GM23338 (cell line): ENCODE measurements around the gene GLS. TPM values are rescaled to one million over a fixed set of nuclear protein-coding genes. Genes with fewer than 3 reads are reported as not detected.

Experiments
- ATAC-seq: fragments of 200-7000 bp; cut with Tn5 transposase; 3 replicates; pipeline ENCODE4 v1.9.1; 2020
- DNase-seq: peaks from one replicate; pipeline ENCODE4 v3.0.0-alpha.2; 2015; ENCODE audit warnings: low spot score
- H2AFZ ChIP-seq: fragments of 200-600 bp; sonication (generic); 2 replicates; pipeline ENCODE4 v1.8.0; 2016; ENCODE audit warnings: antibody characterized with exemption, mild to moderate bottlenecking, moderate library complexity
- H3F3A ChIP-seq: fragments of 200-600 bp; sonication (generic); replicated peaks from 2 replicates; pipeline ENCODE4 v1.8.0; 2017; ENCODE audit warnings: antibody characterized with exemption, mixed run types, low read depth
- H3K27ac ChIP-seq: fragments of 200-600 bp; sonication (generic); 2 replicates; pipeline ENCODE4 v1.6.1; 2016; ENCODE audit warnings: low read depth
- H3K27me3 ChIP-seq: fragments of 200-600 bp; sonication (generic); 2 replicates; pipeline ENCODE4 v1.8.0; 2016; ENCODE audit warnings: mild to moderate bottlenecking, mixed run types, moderate library complexity; ENCODE audit not compliant: insufficient read depth
- H3K36me3 ChIP-seq: fragments of 200-600 bp; sonication (generic); 2 replicates; pipeline ENCODE4 v1.8.0; 2016; ENCODE audit warnings: mild to moderate bottlenecking; ENCODE audit not compliant: insufficient read depth
- H3K4me1 ChIP-seq: fragments of 200-600 bp; sonication (generic); 2 replicates; pipeline ENCODE4 v1.8.0; 2016; ENCODE audit warnings: mild to moderate bottlenecking, moderate library complexity; ENCODE audit not compliant: insufficient read depth
- H3K4me2 ChIP-seq: fragments of 200-600 bp; sonication (generic); 2 replicates; pipeline ENCODE4 v1.7.1; 2017; ENCODE audit warnings: mixed run types
- H3K4me3 ChIP-seq: fragments of 200-600 bp; sonication (generic); 2 replicates; pipeline ENCODE4 v1.6.1; 2016; ENCODE audit warnings: mixed run types
- H3K79me2 ChIP-seq: fragments of 200-600 bp; sonication (generic); replicated peaks from 2 replicates; pipeline ENCODE4 v1.8.0; 2017; ENCODE audit warnings: mild to moderate bottlenecking; ENCODE audit not compliant: insufficient read depth
- H3K9me2 ChIP-seq: fragments of 200-600 bp; sonication (generic); 2 replicates; pipeline ENCODE4 v1.8.0; 2017; ENCODE audit not compliant: insufficient read depth
- H4K20me1 ChIP-seq: fragments of 200-600 bp; sonication (generic); replicated peaks from 2 replicates; pipeline ENCODE4 v1.8.0; 2017; ENCODE audit warnings: mild to moderate bottlenecking; ENCODE audit not compliant: insufficient read depth
- H3K27ac Mint-ChIP-seq: 2 replicates; pipeline ENCODE4 v1.8.0; 2020; ENCODE audit warnings: inconsistent platforms, mild to moderate bottlenecking, moderate library complexity, mixed read lengths
- H3K27me3 Mint-ChIP-seq: 3 replicates; pipeline ENCODE4 v1.8.0; 2022; ENCODE audit warnings: low read depth, mild to moderate bottlenecking, moderate library complexity, mixed read lengths, inconsistent platforms; ENCODE audit not compliant: insufficient read depth, poor library complexity
- H3K36me3 Mint-ChIP-seq: 3 replicates; pipeline ENCODE4 v1.8.0; 2021; ENCODE audit warnings: low read depth, mild to moderate bottlenecking, inconsistent platforms, moderate library complexity, mixed read lengths
- H3K4me1 Mint-ChIP-seq: 3 replicates; pipeline ENCODE4 v1.8.0; 2020; ENCODE audit warnings: mild to moderate bottlenecking, inconsistent platforms, mixed read lengths
- H3K4me3 Mint-ChIP-seq: 3 replicates; pipeline ENCODE4 v1.8.0; 2021; ENCODE audit warnings: moderate library complexity, mild to moderate bottlenecking, inconsistent platforms, mixed read lengths
- H3K9me3 Mint-ChIP-seq: 3 replicates; pipeline ENCODE4 v1.8.0; 2020; ENCODE audit warnings: moderate library complexity, mild to moderate bottlenecking, inconsistent platforms, mixed read lengths
- CREB1 ChIP-seq: fragments of 250-450 bp; sonication (Bioruptor Pico); IDR thresholded peaks from 2 replicates; pipeline ENCODE4 v1.5.0; 2020; ENCODE audit warnings: low read depth, mild to moderate bottlenecking, moderate library complexity
- CTCF ChIP-seq, 2 experiments: fragments of 200-600 bp in 1 of 2; sonication (generic) in 1 of 2; conservative IDR thresholded peaks; 2 replicates each; pipeline versions ENCODE4 v1.5.1 to v1.6.1; 2016 to 2017; ENCODE audit warnings: antibody characterized with exemption in 2 of 2, low read depth in 2 of 2, mild to moderate bottlenecking in 2 of 2, moderate library complexity in 1 of 2
- ETS1 ChIP-seq: IDR thresholded peaks from 2 replicates; pipeline ENCODE4 v1.6.1; 2016; ENCODE audit warnings: antibody characterized with exemption
- EZH2 ChIP-seq: fragments of 200-600 bp; sonication (generic); IDR thresholded peaks from one replicate; pipeline ENCODE4 v1.8.0; 2017; ENCODE audit warnings: antibody characterized with exemption, mild to moderate bottlenecking, low read depth; ENCODE audit not compliant: unreplicated experiment
- EZH2phosphoT487 ChIP-seq: fragments of 200-600 bp; sonication (generic); IDR thresholded peaks from one replicate; pipeline ENCODE4 v1.8.1; 2018; ENCODE audit warnings: antibody characterized with exemption; ENCODE audit not compliant: unreplicated experiment
- JUNB ChIP-seq: IDR thresholded peaks from one replicate; pipeline ENCODE4 v1.6.1; 2016; ENCODE audit warnings: antibody characterized with exemption; ENCODE audit not compliant: unreplicated experiment
- NANOG ChIP-seq: IDR thresholded peaks from 2 replicates; pipeline ENCODE4 v1.6.1; 2016; ENCODE audit warnings: antibody characterized with exemption, borderline replicate concordance
- POLR2AphosphoS5 ChIP-seq: IDR thresholded peaks from 2 replicates; pipeline ENCODE4 v1.6.1; 2016; ENCODE audit warnings: antibody characterized with exemption, low read depth
- REST ChIP-seq: IDR thresholded peaks from one replicate; pipeline ENCODE4 v1.6.1; 2018; ENCODE audit warnings: antibody characterized with exemption; ENCODE audit not compliant: unreplicated experiment
- STAT1 ChIP-seq: IDR thresholded peaks from one replicate; pipeline ENCODE4 v1.6.1; 2016; ENCODE audit warnings: antibody characterized with exemption; ENCODE audit not compliant: unreplicated experiment
- ZNF114 ChIP-seq: fragments of 250-450 bp; sonication (Bioruptor Pico); IDR thresholded peaks from 2 replicates; pipeline ENCODE4 v1.5.0; 2020; ENCODE audit warnings: mild to moderate bottlenecking, moderate library complexity
- ZNF331 ChIP-seq: fragments of 250-450 bp; sonication (Bioruptor Pico); IDR thresholded peaks from 2 replicates; pipeline ENCODE4 v1.5.0; 2020; ENCODE audit warnings: low read depth, mild to moderate bottlenecking, moderate library complexity
- ZNF462 ChIP-seq: fragments of 250-450 bp; sonication (Bioruptor Pico); IDR thresholded peaks from 2 replicates; pipeline ENCODE4 v1.5.0; 2020; ENCODE audit warnings: mild to moderate bottlenecking, moderate library complexity
- polyA plus RNA-seq: library from polyadenylated mRNA; unstranded; fragments of >200 nt; fragmentation: Nextera tagmentation; extraction: Ambion mirVana; gene quantifications from 2 replicates; pipeline ENCODE4 v1.2.1, GENCODE V29; 2016
- total RNA-seq: library from RNA; depleted of rRNA; stranded (reverse); fragments of >200 nt; shearing (Covaris generic); gene quantifications from 2 replicates; pipeline ENCODE4 v1.2.3, GENCODE V29; 2014

Gene GLS
- total and polyA plus RNA-seq, 2 experiments from 2014 or later: 38.1 to 172 TPM

DNA sequence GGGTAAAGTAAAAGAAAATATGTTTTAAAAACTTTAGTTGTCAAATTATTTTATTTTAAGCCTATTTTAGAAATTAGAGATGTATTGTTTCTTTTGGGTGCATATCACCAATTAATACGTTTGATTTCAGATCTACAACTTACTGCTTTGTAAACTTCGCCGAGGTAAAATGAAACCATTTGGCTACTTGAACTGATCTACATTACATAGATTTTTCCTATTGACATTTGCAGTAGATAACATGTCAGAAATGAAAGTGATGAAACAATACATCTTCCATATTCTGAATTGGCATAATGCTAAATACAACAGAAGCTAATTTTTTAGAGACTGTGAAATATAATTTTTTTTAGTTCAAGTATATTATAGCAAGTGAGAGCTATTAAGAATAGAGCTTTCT lies 39.5 kb downstream of the GLS start:
- H3K79me2 ChIP-seq: no peaks in the 10 kb centered on the region
- no peak for ATAC-seq
- H3K4me1 ChIP-seq: no peaks in the 10 kb centered on the region
- H3K27ac ChIP-seq: no peak overlapping the region
- Mint-ChIP-seq H3K36me3 (peaks cover 47% of the 10 kb centered on the region), H3K27me3 (no peaks in the 10 kb centered on the region), H3K27ac (no peak overlapping the region), H3K4me3 (no peak overlapping the region), H3K4me1 (peaks cover under 1% of the 10 kb centered on the region; the same call in 1 of the 3 replicates), H3K9me3 (no peaks in the 10 kb centered on the region)
- no peaks in the 10 kb centered on the region for H3K9me2 ChIP-seq
- no peak overlapping the region for H3K4me2 ChIP-seq
- H2AFZ ChIP-seq: no peak overlapping the region
- no peak for TF ChIP-seq EZH2
- no peak for TF ChIP-seq ETS1
- no peak for TF ChIP-seq CREB1 (CRISPR knock-in tag)
- TF ChIP-seq CTCF (conservative IDR thresholded peaks at IDR 0.05; ENCODE audit: low read depth in 2 of 2): no peak
- no peak for TF ChIP-seq REST
- no peak for TF ChIP-seq JUNB
- TF ChIP-seq ZNF114 (CRISPR knock-in tag): no peak
- TF ChIP-seq ZNF462: no peak
- TF ChIP-seq NANOG: no peak
- TF ChIP-seq ZNF331 (CRISPR knock-in tag): no peak
- TF ChIP-seq EZH2phosphoT487: no peak
- no peak for TF ChIP-seq STAT1
- no peak for TF ChIP-seq POLR2AphosphoS5
- no peaks in the 10 kb centered on the region for H4K20me1 ChIP-seq
- H3K27me3 ChIP-seq: no peaks in the 10 kb centered on the region
- no peak overlapping the region for H3K4me3 ChIP-seq
- H3K36me3 ChIP-seq: peaks cover 23% of the 10 kb centered on the region
- H3F3A ChIP-seq: no peaks in the 10 kb centered on the region
- no peak for DNase-seq
